ENCODE data around the gene PDE4B.

GRCh38 chr1:65980237-65980636 lies 187.5 kb downstream of the PDE4B start:
- TF ChIP-seq ZBTB1 (CRISPR knock-in tag; IDR thresholded peaks at IDR 0.05; ENCODE audit: borderline replicate concordance) (no peak), ZNF512 (CRISPR knock-in tag; IDR thresholded peaks at IDR 0.05) (no peak), ZNF441 (CRISPR knock-in tag; IDR thresholded peaks at IDR 0.05; ENCODE audit: borderline replicate concordance) (no peak), SIN3A (IDR thresholded peaks at IDR 0.05; ENCODE audit: borderline replicate concordance, low read depth, low read length) (no peak), MNT (IDR thresholded peaks at IDR 0.05) (no peak), ZNF598 (CRISPR knock-in tag; IDR thresholded peaks at IDR 0.05; ENCODE audit: borderline replicate concordance) (no peak), REST (IDR thresholded peaks at IDR 0.05; ENCODE audit: borderline replicate concordance in 1 of 2, low read depth in 1 of 2, low read length in 2 of 2) (no peak), POLR2A (IDR thresholded peaks at IDR 0.05; ENCODE audit: insufficient read depth in 1 of 2, low read depth in 2 of 2, low read length in 2 of 2) (no peak)

Measured in HepG2 (cell line).